Activated T-helper 1 cell treated with Interleukin-2 at 50 U/mL for 16 hours (primary cell): ENCODE measurements around the gene CCDC182.
A peak's percentile ranks its signal among the peaks of the same experiment; 100 is the strongest.

Experiments
- DNase-seq: peaks from one replicate; pipeline ENCODE4 v3.0.0-alpha.2; 2020; ENCODE audit warnings: low read depth

CCDC182 gene

DNA sequence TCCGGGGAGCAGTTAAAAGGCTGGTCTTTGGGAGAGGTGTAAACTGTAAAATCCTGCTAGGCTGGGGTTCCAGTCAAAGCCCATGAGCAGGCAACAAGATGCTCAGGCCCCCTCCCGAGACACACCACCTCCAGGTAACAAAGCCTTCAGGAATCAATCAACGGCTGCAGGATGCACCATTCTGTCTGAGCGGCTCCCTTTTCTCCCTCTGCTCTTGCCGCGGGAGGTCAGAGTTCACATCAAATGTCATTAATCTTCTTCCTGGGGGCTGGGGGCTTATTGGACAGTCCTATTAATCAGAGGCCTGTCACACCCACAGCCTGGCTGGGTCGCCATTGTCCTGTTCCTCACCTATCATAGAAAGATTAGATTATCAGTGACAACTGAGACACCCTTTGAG, 11.9 kb upstream of the CCDC182 start:
- no peak for DNase-seq

DNA sequence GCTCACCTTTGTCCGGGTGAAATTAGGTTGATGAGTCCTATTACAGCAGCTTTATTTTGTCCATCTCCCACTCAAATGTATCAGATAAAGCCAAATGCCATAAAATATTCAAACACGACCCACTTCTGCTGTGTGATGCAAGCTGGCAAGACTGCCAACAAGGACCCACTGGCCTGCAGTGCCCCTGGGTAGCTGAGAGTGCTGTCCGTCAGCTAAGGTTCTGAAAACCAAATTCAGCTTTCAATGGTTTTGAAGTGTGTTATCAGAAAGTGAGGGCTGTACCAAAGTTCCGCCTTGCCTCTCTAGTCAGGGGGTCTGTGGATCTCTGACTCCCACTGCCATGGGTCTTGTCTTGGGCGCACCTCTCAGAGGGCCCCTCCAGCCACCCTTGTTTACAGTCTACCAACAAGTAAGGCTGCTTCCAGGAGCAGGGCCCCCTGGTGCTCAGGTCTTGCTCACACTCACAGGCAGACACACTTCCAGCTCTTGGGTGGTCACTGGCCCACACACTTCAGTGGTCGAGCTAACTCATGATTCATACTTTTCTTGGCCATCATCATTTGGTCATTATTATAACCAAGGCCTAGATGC, 10.5 kb upstream of the CCDC182 start:
- DNase-seq: no peak

DNA sequence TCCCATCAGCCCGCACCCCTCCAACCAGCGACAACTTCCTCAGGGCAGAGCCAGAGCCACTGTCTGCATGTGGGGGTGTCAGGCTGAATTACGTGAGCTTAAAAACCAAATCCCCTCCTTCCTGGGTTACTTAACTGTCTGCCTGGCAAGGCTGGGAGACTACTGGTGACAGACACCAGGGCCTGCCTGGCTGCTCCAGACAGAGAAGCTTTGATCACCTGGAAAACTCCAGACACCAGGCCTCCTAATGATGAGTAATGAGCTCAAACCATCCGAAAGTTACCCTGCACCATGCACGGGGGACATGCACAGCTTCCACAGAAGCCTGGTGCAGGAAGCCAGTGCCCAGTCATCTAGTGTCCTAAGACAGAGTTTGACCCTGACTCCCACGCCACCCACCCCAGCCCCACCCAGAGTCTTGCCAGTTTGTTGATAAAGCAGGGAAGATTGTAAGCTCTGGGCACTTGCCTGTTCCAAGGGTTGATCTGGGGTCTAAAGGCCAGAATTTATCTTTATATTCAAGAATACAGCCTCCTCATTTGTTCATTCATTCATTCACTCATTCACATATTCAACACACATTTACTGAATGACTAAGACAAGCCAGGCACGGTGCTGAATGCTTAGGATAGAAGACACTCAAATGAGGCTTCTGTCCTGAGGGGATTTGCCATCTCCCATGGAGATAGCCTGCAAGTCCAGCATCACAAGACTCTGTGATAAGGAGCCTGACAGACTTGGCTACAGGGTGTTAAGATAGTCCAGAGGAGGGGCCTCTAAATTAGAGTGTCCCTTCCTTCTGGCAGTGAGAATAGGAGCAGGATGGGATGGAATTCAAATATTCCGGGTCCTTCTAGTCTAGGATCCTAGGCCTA, 7.2 kb upstream of the CCDC182 start:
- DNase-seq: no peak

DNA sequence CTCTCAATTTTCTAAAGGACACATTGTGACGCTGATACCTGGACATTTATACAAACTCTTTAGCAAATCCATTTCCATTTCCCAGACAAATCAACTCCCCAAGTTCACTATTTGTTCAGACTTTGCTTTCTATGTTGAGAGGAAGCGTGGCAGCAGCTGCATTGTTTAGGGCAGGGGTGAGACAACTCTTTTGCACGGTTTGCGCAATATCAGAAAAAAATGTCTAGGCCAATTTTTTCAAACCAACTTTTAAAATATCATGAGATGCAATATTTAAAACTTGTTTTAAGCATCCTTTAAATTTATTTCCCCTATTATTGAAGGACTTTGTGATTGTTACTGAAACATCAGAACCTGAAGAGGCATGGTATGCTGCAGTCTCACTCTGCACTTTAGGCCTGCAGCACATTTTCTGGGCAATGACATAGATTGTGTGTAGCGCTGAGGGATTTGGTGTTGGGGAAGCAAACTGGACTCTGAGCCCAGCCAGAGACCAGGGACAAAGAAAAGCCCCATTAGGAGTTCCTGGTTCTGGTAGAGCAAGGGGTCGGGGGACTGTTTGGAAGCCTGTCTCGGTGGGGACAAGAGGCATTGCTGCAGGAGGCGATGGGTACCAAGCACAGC, 6.4 kb upstream of the CCDC182 start:
- no peak for DNase-seq

DNA sequence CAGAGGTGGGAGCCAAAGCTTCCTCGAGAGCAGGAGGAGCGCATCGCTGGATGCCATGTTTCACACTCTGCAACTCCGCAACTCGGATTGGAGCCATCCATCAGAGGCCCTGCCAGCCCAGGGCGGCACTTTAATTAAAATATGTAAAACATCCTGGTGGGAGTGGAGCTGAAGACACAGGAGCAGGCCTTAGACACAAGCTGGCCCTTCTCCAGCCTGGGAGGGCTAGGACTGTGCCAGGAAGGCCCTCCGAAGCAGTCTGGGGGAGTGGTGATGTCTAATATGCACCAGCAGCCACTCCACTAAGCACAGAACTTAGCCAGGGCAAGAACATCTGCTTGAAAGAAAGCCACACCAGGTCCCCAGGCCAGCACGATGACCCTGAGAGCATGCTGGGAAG, 5.8 kb upstream of the CCDC182 start:
- DNase-seq: no peak

DNA sequence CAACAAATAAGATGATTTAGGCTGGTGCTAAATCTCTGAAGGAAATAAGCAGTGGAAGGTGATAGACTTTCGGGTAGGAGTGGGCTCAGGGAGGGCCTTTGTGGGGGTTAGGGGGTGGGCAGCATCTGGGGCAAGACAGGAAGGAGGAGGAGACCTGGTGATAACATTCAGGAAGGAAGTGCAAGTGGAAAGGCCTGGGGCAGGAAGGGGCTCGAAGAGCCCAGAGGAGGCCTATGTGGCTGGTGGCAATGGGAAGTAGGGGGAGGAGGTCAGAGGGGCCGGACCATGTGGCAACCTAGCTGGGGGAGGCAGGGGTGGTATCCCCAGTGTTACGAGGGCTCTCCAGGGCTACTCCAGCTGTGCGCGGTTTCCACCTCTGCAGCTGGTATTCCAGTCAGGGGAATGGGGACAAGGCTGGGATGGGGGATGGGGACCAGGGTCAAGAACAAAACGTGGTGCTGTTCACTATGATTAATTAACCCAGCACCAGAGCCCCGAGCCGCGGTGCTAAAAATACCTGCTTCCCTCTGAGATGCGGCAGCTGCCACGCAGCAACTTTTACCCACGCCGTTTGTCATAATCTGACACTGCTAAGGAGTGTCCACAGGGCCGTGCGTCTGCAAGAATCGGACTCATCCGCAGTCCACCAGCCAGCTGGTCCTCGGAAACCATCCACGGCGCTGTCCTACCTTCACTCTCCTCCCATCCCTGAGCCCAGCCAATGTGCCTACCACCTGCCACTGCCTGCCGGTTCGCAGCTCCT, 5.2 kb upstream of the CCDC182 start:
- DNase-seq: no peak

DNA sequence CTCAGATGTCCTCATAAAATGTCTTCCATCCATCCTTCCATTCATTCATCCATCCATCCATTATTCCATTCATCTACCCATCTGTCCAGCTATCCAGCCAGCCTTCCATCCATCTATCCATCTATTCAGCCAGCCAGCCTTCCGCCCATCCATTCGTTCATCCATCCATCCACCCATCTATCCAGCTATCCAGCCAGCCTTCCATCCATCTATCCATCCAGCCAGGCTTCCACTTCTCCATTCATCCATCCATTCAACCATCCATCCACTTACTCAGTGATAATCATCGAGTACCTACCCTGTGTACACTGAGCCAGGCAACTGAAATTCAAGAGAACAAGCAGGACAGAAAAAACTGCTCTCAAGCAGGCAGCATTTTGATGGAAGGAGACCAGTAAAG, 4.6 kb upstream of the CCDC182 start:
- no peak for DNase-seq

DNA sequence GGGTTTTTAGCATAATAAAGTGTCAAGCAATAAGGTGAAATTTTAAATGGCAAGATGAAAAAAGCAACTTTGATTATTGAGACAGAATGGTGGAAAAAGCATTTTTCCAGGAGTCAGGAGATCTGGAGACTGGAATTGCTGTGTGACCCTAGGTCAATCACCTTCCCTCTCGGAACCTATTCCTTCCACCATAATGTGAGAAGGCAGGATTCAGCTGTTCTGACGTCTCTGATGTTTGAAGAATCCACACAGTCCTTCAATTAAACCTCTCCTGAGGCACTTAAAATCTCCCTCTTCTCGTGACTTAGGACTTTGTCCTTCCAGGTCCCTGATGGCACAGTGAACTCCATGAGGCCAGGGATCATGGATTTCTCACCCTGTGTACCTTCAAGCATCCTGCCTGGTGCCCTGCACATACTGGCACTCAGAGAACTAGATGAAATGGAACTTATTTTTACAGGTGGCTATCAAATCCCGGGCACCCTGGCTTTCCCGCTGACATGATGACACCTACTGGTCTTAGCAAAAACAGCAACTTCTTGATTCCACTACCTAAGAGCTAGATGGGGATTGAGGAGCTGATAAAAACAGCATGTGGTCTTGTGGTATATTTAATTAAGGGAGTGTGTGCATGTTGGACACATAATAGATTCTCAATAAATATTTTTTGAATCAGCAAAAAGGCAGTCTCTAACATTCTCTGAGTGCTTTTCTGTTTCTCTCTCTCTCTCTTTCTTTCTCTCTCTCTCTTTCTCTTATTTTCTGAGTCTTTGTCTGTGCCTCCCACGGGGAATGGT, 2.3 kb upstream of the CCDC182 start:
- DNase-seq: peak; percentile 8

DNA sequence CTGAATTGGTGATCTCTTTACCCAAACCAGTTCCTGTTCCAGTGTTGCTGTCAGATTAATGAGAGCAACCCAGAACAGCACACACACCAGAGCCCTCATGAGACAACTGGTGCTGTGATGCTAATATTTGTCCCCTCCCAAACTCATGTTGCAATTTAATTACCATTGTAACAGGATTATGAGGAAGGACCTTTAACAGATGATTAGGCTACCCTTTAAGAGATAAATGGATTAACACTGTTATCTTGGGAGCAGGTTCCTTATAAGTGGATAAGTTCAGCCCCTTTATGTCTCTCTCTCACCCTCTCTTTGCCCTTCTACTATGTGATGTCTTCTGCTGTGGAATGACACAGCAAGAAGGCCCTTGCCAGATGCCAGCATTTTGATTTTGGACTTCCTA, 1.1 kb upstream of the CCDC182 start:
- no peak for DNase-seq

DNA sequence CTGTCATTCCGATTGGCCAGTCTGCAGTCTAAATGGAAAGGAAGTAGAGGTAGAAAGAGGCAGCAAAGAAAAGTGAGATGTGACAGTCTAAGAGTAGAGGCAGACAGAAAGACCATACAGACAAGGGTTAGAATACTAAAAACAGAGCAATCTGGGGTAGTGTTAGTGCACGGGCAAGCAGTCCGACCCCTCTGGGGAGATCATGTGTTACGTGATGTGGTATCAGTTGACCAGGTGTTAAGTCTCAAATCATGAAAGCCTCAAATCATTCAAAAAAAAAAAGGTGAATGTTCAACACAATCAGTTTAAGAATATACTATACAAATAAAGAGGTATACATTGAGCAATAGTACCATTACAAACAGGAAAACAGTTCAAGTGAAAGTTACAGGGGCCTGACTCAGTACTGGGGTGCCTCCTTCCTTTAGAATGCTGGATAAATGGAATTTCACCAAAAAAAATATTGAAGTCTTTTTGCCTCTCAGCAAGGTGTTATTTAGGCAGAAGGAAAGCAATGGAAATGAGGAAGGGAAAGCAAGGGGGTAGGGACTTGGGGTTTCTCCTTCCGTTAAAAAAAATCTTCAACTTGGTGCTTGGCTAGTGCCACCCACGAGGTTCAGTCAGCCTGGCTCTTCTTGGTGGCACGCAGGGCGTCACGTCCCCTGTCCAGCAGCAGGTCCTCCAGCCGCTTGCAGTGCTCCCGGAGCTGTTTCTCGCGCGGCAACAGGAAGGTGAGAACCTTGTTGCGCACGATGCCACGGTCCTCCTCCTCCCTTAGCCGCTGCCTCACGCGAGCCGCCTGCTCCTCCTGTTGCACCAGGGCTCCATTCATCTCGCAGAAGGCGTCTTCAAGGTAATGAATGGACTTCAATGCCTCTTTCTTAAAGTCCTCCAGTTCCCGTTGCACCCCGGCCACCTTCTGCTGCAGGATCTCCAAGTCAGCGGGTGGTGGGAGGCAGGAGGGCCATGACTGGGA, 616 bp downstream of the CCDC182 start:
- DNase-seq: no peak

DNA sequence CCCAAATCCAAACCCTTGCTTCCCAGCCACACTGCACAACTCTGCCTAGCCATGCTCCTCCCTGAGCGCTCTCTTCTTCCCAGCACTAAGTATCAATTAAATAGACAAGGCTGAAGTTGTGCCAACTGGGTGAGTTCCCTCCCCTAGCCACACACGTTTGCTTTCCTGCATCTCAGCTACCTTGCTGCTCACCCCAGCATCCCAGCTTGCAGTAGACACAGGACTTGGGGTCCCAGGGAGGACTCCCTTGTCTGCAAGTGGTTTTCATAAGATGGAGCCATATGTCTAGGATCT, 4.9 kb downstream of the CCDC182 start:
- no peak for DNase-seq

DNA sequence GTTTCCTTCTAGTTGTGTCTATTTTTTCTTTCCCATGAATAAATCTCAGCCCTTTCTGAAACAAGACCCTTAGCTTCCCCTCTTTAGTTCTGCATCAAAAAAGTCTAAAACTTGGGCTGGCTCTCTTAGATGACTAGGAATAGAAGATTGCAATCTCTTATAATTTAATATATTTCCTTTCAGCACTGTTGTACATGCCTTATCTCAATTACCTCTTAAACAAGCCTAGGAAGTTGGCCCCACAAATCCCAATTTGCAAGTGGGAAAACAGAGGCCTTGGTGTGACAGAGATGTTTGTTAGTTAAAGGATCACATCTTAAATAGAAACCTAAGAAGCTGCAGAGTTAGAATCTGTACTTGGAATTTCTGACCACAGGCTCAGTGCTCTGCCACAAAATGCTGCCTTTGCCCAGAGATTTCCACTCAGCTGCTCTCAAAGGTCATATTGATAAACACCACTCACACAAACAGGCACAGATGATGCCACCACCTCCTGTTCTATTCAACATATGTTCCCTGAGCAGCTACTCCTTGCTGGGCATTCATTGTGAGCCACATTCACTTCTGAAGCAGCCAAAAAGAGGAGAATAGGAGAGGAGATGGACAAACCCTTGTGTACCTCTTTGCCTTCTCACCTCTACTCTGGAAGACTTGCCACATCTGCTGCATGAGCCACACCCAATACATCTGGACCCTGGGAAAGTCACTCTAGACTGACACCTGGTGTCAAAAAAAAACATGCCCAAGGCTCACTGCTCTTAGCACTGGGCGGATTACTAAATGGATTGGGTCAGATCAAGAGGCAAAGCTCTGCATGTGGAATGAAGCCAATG, 5.5 kb downstream of the CCDC182 start:
- DNase-seq: no peak

DNA sequence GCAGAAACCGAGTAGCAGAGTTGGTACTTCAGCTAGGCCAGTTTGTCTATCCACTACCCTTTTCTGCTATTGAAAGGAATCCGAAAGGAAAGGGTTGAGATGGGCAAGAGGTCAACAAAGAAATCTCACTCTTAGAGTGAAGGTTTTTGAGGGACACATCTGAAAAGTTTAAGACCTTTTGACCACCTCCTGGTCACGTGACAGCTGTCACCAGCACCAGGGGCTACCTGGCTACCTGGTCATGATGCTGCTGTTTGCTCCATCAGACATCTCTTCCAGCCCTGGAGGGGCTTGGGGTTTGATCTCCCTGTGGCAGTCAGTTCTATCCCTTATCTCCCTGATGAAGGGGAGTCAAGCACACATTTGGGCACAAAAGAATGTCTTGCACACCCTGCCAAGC, 7.6 kb downstream of the CCDC182 start:
- DNase-seq: no peak

DNA sequence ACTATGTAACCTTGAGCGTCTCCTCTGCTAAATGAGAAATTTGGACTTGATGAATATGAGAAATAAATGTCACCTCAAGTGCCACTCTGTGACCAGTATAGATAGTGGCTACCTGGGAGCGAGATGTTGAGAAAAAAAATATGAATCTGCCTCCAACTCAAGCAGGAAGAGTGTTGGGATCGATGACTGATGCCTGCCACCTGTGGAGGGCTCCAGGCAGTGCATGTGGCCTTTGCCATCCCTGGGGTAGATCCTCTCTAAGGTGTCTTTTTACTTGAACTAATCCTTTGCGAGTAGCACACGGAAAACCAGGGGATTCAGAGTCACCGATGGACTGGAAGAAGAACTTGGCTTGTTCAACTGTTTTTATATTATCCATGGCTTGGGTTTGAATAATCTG, 9.4 kb downstream of the CCDC182 start:
- DNase-seq: no peak

DNA sequence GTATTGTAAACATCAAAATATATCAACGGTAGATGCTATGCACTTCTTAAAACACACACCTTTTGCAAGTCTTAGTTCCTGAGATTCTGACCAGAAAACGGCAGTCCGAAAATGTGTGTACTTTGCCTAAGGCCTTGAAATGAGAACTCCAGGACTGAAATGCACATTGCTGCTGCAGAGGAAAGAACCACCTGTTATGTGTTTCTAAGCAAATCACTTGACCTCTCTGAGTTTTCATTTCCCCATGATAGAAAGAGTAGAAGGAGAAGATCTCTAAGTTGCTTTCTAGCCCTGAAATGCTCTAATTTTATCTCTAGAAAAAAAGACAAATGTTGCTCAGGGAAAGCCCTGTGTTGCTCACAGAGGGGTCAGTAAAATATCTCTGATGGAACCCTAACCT, 9.9 kb downstream of the CCDC182 start:
- DNase-seq: no peak

DNA sequence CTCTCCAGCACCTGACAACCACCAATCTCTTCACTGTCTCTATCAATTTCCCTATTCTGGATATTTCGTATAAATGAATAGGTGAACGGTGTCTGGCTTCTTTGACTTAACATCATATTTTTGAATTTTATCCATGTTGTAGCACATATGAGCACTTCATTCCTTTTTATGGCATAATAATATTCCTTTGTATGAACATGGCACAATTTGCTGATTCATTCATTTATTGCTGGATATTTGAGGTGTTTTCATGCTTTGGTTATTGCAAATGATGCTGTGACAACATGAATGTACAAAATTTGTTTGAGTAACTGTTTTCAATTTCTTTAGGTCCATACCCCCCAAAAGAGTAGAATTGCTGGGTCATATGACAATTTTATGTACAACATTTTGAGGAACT, 12.0 kb downstream of the CCDC182 start:
- no peak for DNase-seq

DNA sequence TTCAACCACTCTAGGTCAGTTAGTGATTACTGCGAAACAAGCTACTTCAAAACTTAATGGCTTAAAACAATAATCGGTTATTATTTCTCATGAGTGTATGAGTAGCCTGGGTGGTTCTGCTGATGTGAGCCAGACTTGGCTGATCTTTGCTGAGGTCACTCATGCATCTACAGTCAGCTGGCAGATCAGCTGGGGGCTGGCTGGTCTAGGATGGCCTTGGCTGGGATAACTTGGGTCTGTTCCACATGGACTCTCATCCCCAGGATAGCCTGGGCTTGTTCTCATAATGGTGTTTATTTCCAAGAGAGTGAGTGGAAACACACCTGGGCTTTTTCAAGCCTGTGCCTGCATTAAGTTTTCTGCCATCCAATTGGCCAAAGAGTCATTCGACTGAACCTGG, 13.0 kb downstream of the CCDC182 start:
- DNase-seq: no peak

DNA sequence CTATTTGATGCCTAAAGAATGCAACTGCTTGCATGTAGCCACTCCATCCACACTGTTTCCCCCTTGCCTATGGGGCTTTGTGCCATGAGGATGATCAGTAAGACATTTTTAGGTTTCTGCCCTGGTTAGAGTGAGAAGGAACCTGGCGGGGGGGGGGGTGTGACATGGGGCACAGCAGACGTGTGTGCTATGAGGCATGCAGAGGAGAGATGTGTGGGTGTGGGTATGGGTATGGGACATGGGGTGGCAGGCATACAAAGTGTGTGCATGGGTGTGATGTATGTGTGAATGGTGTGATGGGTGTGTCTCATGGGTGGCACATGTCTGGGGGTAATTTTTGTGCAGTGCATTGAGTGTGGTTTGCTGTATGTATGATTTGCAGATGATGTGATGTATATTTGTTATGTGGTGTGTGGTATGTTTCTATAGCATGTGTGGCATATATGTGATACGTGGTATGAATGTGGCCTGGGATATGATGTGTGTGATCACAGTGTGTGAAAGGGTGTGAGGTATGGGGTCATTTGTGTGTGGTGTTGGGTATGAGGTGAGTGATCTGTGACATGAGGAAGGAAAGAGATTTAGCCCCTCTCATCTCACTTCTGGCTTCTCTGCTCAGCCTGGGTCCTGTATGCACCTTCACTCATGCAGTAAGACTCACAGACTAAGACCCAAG, 14.9 kb downstream of the CCDC182 start:
- no peak for DNase-seq

DNA sequence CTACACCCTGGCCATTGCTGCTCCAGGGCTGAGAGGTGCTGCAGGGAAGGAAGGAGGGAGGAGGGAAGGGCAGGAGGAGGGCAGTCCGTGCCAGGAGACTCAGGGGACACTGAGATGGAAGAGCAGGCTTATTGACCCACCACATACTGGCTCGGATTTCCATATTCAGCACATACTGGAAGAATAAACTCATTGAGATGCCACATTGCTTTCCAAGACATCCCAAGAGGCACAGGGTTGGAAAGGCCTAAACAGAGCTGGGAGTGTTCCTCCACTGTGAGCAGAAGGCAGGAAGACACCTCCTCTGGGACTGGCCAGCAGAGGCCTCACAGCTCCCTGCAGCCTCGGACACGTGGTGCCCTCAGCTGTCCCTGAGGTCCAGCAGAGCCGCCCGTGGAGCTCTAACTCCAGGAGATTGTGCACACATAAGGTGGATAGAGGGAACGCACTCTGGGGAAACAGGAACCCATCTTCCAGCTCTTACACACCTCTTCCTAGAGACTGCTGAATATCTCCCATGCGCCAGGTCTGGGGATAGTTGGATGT, 17.4 kb downstream of the CCDC182 start:
- no peak for DNase-seq
